IMR-90 (cell line): ENCODE measurements around the gene FMNL1. TPM values are rescaled to one million over a fixed set of nuclear protein-coding genes. Genes with fewer than 3 reads are reported as not detected.

Experiments
- ATAC-seq: fragments of 200-7000 bp; cut with Tn5 transposase; 2 replicates; pipeline ENCODE4 v1.9.1; 2020; ENCODE audit warnings: low read depth, mild to moderate bottlenecking, moderate library complexity
- BruUV-seq: library from RNA; stranded (reverse); fragments of 400-500 nt; replicated peaks from 2 replicates; lab custom pipeline; 2021; lab: Mats Ljungman, UMichigan
- CTCF ChIA-PET: fragments of 300-600 bp; formaldehyde crosslinking; extraction: SDS; loops from one replicate; lab custom pipeline; 2021; ENCODE audit warnings: antibody characterized with exemption; lab: Yijun Ruan, JAX
- POLR2A ChIA-PET: fragments of 300-600 bp; sonication (Branson Sonifier 250); formaldehyde crosslinking; loops from one replicate; lab custom pipeline; 2022; ENCODE audit warnings: antibody characterized with exemption; ENCODE audit not compliant: unreplicated experiment; lab: Charles Lee
- DNase-seq: peaks from one replicate; pipeline ENCODE4 v3.0.0; 2013
- H2AFZ ChIP-seq: replicated peaks from 2 replicates; pipeline ENCODE3; 2013; ENCODE audit warnings: low read length, mild to moderate bottlenecking; ENCODE audit not compliant: poor library complexity
- H2AK5ac ChIP-seq: 2 replicates; pipeline ENCODE4 v1.6.1; 2013; ENCODE audit warnings: low read depth, low read length, inconsistent platforms
- H2AK9ac ChIP-seq: replicated peaks from 2 replicates; pipeline ENCODE3; 2013; ENCODE audit warnings: mild to moderate bottlenecking, low read depth, low read length, moderate library complexity; ENCODE audit not compliant: poor library complexity
- H2BK120ac ChIP-seq: 2 replicates; pipeline ENCODE4 v1.6.1; 2013; ENCODE audit warnings: low read depth, low read length, inconsistent platforms
- H2BK15ac ChIP-seq: 3 replicates; pipeline ENCODE4 v1.6.1; 2013; ENCODE audit warnings: low read depth, low read length, inconsistent platforms
- H2BK20ac ChIP-seq: 2 replicates; pipeline ENCODE4 v1.6.1; 2013; ENCODE audit warnings: low read depth, mild to moderate bottlenecking, inconsistent platforms, low read length, moderate library complexity
- H2BK5ac ChIP-seq: 2 replicates; pipeline ENCODE4 v1.6.1; 2013; ENCODE audit warnings: mild to moderate bottlenecking, low read depth, low read length, inconsistent platforms; ENCODE audit not compliant: poor library complexity, severe bottlenecking
- H3K14ac ChIP-seq: replicated peaks from 2 replicates; pipeline ENCODE4 v1.6.1; 2013; ENCODE audit warnings: low read depth, low read length, inconsistent platforms
- H3K18ac ChIP-seq: 2 replicates; pipeline ENCODE4 v1.6.1; 2013; ENCODE audit warnings: low read depth, low read length, control low read depth
- H3K23ac ChIP-seq: 2 replicates; pipeline ENCODE4 v1.6.1; 2013; ENCODE audit warnings: low read depth, low read length, inconsistent platforms
- H3K27ac ChIP-seq: 2 replicates; pipeline ENCODE4 v1.5.1; 2013; ENCODE audit warnings: mild to moderate bottlenecking, control low read depth, low read length; ENCODE audit not compliant: insufficient read depth
- H3K27me3 ChIP-seq: 2 replicates; pipeline ENCODE4 v1.6.1; 2013; ENCODE audit warnings: low read length; ENCODE audit not compliant: control insufficient read depth, insufficient read depth
- H3K36me3 ChIP-seq: 2 replicates; pipeline ENCODE4 v1.6.1; 2013; ENCODE audit warnings: low read length, mixed read lengths; ENCODE audit not compliant: control insufficient read depth, insufficient read depth
- H3K4ac ChIP-seq: 2 replicates; pipeline ENCODE4 v1.6.1; 2013; ENCODE audit warnings: low read depth, low read length, inconsistent platforms
- H3K4me1 ChIP-seq: 2 replicates; pipeline ENCODE4 v1.6.1; 2013; ENCODE audit warnings: low read length, mixed read lengths; ENCODE audit not compliant: control insufficient read depth, insufficient read depth
- H3K4me2 ChIP-seq: 2 replicates; pipeline ENCODE4 v1.6.1; 2013; ENCODE audit warnings: low read depth, mild to moderate bottlenecking, control low read depth, low read length, moderate library complexity
- H3K4me3 ChIP-seq: 2 replicates; pipeline ENCODE4 v1.5.1; 2013; ENCODE audit warnings: low read depth, mild to moderate bottlenecking, control low read depth, low read length, moderate library complexity; ENCODE audit not compliant: insufficient read depth
- H3K56ac ChIP-seq: 2 replicates; pipeline ENCODE4 v1.6.1; 2013; ENCODE audit warnings: low read length, inconsistent platforms; ENCODE audit not compliant: insufficient read depth; ENCODE audit errors: extremely low read depth
- H3K79me1 ChIP-seq, 2 experiments: 2 replicates each; pipeline ENCODE4 v1.6.1; 2013; ENCODE audit warnings: low read length in 2 of 2, inconsistent platforms in 1 of 2, low read depth in 1 of 2
- H3K9ac ChIP-seq: 2 replicates; pipeline ENCODE4 v1.6.1; 2013; ENCODE audit warnings: low read depth, low read length, control low read depth
- H3K9me1 ChIP-seq: 2 replicates; pipeline ENCODE4 v1.6.1; 2013; ENCODE audit warnings: low read length, inconsistent platforms; ENCODE audit not compliant: insufficient read depth
- H3K9me3 ChIP-seq: 2 replicates; pipeline ENCODE4 v1.6.1; 2013; ENCODE audit warnings: low read length; ENCODE audit not compliant: control insufficient read depth, insufficient read depth
- H4K20me1 ChIP-seq: 2 replicates; pipeline ENCODE4 v1.6.1; 2013; ENCODE audit warnings: low read length, inconsistent platforms; ENCODE audit not compliant: insufficient read depth
- H4K5ac ChIP-seq: 2 replicates; pipeline ENCODE4 v1.6.1; 2013; ENCODE audit warnings: mild to moderate bottlenecking, low read depth, low read length, control low read depth
- H4K8ac ChIP-seq, 2 experiments: 2 replicates each; pipeline ENCODE4 v1.6.1; 2013; ENCODE audit warnings: low read depth in 2 of 2, low read length in 2 of 2, control low read depth in 1 of 2, inconsistent platforms in 1 of 2
- H4K91ac ChIP-seq: 2 replicates; pipeline ENCODE4 v1.6.1; 2013; ENCODE audit warnings: low read depth, low read length, inconsistent platforms; ENCODE audit not compliant: insufficient read depth
- CHD1 ChIP-seq: IDR thresholded peaks from 2 replicates; pipeline ENCODE4 v1.6.1; 2012; ENCODE audit warnings: low read depth, low read length, improper control_type of control experiment
- MAFK ChIP-seq: IDR thresholded peaks from 2 replicates; pipeline ENCODE4 v1.6.1; 2012; ENCODE audit warnings: low read depth, low read length, improper control_type of control experiment
- WGBS, 2 experiments: methylation state at CpG; one replicate each; pipeline versions ENCODE4 v1.1.5 to v1.1.7; 2013; ENCODE audit warnings: missing lambda C conversion rate in 2 of 2; ENCODE audit not compliant: insufficient read length in 1 of 2; ENCODE audit errors: extremely low coverage in 2 of 2; 5-methylcytosine and 5-hydroxymethylcytosine counted together
- dilution Hi-C: fragments of 300-500 bp; cut with HindIII; formaldehyde crosslinking; loops from one replicate; pipeline ENCODE4 v1.14.3; 2018; ENCODE audit warnings: low sequenced_read_pairs; ENCODE audit not compliant: unreplicated experiment
- in situ Hi-C: fragments of 300-500 bp; cut with MboI; formaldehyde crosslinking; loops from 3 replicates; pipeline ENCODE4 v1.14.3; 2019; ENCODE audit warnings: low sequenced_read_pairs, inconsistent platforms, mixed read lengths
- intact Hi-C: fragments of 100-400 bp; cut with micrococcal nuclease; formaldehyde crosslinking; loops from 2 replicates; pipeline ENCODE4 v1.10.0; 2022
- polyA plus RNA-seq, 3 experiments: library from polyadenylated mRNA; depleted of rRNA; stranded (reverse); fragments of >200 nt; gene quantifications; 2 replicates each; pipeline ENCODE4 v1.2.3, GENCODE V29; 2012; ENCODE audit warnings: low replicate concordance in 1 of 3
- total RNA-seq: library from RNA; depleted of rRNA; stranded (reverse); fragments of >200 nt; gene quantifications from 2 replicates; pipeline ENCODE4 v1.2.3, GENCODE V29; 2012
- TF ChIP-seq, protein P1 (sequence below): conservative IDR thresholded peaks from 2 replicates; pipeline ENCODE4 v1.5.1; 2012; ENCODE audit warnings: mild to moderate bottlenecking, low read depth, low read length, improper control_type of control experiment

FMNL1 gene
- total and polyA plus RNA-seq, 2 of the 4 experiments (the other 2 are of a cell fraction) = 0.36 to 2.3 TPM

DNA sequence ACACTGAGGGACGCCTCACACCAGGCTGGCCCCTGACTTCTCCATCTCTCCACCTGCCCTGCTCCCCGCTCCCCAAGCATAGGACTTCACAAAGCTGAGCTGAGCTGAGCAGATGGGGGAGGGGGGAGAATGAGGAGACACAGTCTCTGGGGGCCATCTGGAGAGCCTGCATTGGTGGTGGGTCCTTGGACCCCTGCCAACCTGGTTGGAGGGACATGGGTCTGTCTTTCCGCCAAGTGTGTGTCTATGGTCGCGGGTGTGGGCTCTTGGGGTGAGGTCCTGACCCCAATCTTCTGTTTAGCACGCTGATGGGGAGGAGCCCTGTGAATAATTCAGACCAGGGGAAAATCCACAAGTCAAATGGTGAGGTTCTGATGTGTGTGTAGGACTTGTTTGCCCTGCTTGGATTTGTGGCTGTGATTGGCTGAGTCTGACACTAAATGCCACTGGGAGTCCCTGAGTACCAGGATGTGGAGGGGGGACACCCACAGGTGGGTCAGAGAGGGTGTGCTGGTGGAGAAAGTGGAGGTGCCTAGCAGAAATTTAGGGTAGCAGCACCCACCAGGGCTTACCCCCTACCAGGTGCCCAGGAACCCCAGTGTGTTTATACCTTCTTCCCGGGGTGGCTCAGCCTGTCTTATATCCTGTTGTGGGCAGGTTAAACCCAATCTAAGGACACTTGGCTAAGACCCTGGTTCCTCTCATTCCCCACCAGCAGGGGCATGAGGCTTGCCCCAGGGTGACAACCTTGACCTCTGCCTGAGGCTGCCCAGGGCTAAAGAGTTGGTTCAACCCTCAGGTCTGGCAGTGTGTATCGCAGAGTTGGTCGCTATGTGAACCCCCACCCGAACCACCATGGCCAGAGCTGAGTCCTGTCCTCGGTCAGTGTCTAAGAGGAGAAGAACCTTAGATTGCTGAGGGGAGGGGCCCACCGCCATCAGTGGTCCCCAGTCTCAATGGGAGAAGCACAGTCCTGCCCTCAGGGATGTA lies 2.1 kb downstream of the FMNL1 start:
- Histone ChIP-seq H2BK20ac (no peak overlapping the region), H2BK5ac (no peak overlapping the region), H2BK15ac (no peak overlapping the region), H3K9me1 (peaks cover 6% of the 10 kb centered on the region), H3K9ac (no peak overlapping the region), H3K18ac (no peak overlapping the region), H2AK5ac (peak overlapping the region; percentile 25; the same call in 1 of the 2 replicates), H3K4me3 (no peak overlapping the region), H3K4me2 (no peak overlapping the region; the same call in 1 of the 2 replicates), H3K79me1 (peaks cover 0 to 21% of the 10 kb centered on the region in 2 experiments; a peak in 2 of 4 replicates), H3K14ac (no peak overlapping the region), H2AFZ (no peak overlapping the region), H2AK9ac (no peak overlapping the region), H4K20me1 (no peaks in the 10 kb centered on the region), H3K36me3 (no peaks in the 10 kb centered on the region), H2BK120ac (no peak overlapping the region), H4K5ac (no peak overlapping the region), H4K91ac (no peak overlapping the region; the same call in 1 of the 2 replicates), H3K56ac (no peak overlapping the region), H3K23ac (no peak overlapping the region), H3K27ac (no peak overlapping the region), H3K4me1 (peaks cover 23% of the 10 kb centered on the region), H3K27me3 (peaks cover 15% of the 10 kb centered on the region), H3K9me3 (no peaks in the 10 kb centered on the region), H4K8ac (no peak overlapping the region), H3K4ac (0 out of 2 replicates have a peak overlapping the region, but pooled peaks have one; percentile 24)
- ChIA-PET POLR2A (no interaction called here), CTCF (no interaction called here)
- WGBS, 2 experiments = 100% methylated on average over 2 of the region's 12 CpGs; no CpG with 5 or more reads in 1 of the 2 experiments
- intact Hi-C loops = loop anchor here (1.0 kb wide), 1 partner anchor 47 kb away; no protein-coding TSS in a partner anchor
- ATAC-seq (no peak), DNase-seq (no peak)
- in situ Hi-C loops = loop anchor here (25.0 kb wide), 1 partner anchor 363 kb away; no protein-coding TSS in a partner anchor
- BruUV-seq = no TSS peak
- TF ChIP-seq MAFK = no peak
- no peak for TF ChIP-seq CHD1
- TF ChIP-seq, protein P1, sequence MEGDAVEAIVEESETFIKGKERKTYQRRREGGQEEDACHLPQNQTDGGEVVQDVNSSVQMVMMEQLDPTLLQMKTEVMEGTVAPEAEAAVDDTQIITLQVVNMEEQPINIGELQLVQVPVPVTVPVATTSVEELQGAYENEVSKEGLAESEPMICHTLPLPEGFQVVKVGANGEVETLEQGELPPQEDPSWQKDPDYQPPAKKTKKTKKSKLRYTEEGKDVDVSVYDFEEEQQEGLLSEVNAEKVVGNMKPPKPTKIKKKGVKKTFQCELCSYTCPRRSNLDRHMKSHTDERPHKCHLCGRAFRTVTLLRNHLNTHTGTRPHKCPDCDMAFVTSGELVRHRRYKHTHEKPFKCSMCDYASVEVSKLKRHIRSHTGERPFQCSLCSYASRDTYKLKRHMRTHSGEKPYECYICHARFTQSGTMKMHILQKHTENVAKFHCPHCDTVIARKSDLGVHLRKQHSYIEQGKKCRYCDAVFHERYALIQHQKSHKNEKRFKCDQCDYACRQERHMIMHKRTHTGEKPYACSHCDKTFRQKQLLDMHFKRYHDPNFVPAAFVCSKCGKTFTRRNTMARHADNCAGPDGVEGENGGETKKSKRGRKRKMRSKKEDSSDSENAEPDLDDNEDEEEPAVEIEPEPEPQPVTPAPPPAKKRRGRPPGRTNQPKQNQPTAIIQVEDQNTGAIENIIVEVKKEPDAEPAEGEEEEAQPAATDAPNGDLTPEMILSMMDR = no peak
- dilution Hi-C loops = no loop called here
